ENCODE results near the gene MAML2. TPM values are rescaled to one million over a fixed set of nuclear protein-coding genes. Genes with fewer than 3 reads are reported as not detected.

The MAML2 gene
- total RNA-seq, 4 donors from 2014 or later, result 15.9 to 31.9 (median 24.9) TPM

GRCh38 chr11:96172604-96173003 lies 170.4 kb downstream of the MAML2 start:
- in situ Hi-C loops (cut with MboI; ENCODE audit: low pct_ligation_motif_present in 1 of 4, low pct_unique_long_range_greater_than_20kb in 1 of 4, low sequenced_read_pairs in 3 of 4) (no loop called here), intact Hi-C loops (cut with DNase I; ENCODE audit: low total_unique reads) (no loop called here)
- no peak overlapping the region for H3K4me3 ChIP-seq
- no peaks in the 10 kb centered on the region for H3K36me3 ChIP-seq
- TF ChIP-seq EP300 (IDR thresholded peaks at IDR 0.05; ENCODE audit: low read depth), result no peak
- no peak for TF ChIP-seq POLR2AphosphoS5 (IDR thresholded peaks at IDR 0.05)
- no peak for TF ChIP-seq POLR2A (IDR thresholded peaks at IDR 0.05)
- TF ChIP-seq CTCF (IDR thresholded peaks at IDR 0.05), result no peak
- no peak overlapping the region for H3K27ac ChIP-seq
- peaks cover 0 to 10% (median 3%) of the 10 kb centered on the region in 4 donors for H3K4me1 ChIP-seq
- H3K9me3 ChIP-seq, result no peaks in the 10 kb centered on the region
- no peaks in the 10 kb centered on the region for H3K27me3 ChIP-seq
- no peak for DNase-seq
- WGBS, 2 donors (ENCODE audit: low coverage in 1 of 2), result 84 to 100% methylated on average over 1 of the region's 1 CpG

GRCh38 chr11:96169250-96169649 lies 173.7 kb downstream of the MAML2 start:
- intact Hi-C loops (cut with DNase I; ENCODE audit: low total_unique reads) (no loop called here), in situ Hi-C loops (cut with MboI; ENCODE audit: low pct_ligation_motif_present in 1 of 4, low pct_unique_long_range_greater_than_20kb in 1 of 4, low sequenced_read_pairs in 3 of 4) (no loop called here)
- Histone ChIP-seq H3K27me3 (no peaks in the 10 kb centered on the region), H3K4me1 (peaks cover 0 to 15% (median 3%) of the 10 kb centered on the region in 4 donors), H3K27ac (peak overlapping the region; percentile 54 to 68 (median 56)), H3K9me3 (no peaks in the 10 kb centered on the region), H3K36me3 (no peaks in the 10 kb centered on the region), H3K4me3 (no peak overlapping the region)
- WGBS, 2 donors (ENCODE audit: low coverage in 1 of 2), result 65 to 74% methylated on average over 3 of the region's 3 CpGs
- TF ChIP-seq POLR2A (IDR thresholded peaks at IDR 0.05), result no peak
- no peak for TF ChIP-seq CTCF (IDR thresholded peaks at IDR 0.05)
- TF ChIP-seq POLR2AphosphoS5 (IDR thresholded peaks at IDR 0.05), result no peak
- no peak for TF ChIP-seq EP300 (IDR thresholded peaks at IDR 0.05; ENCODE audit: low read depth)
- DNase-seq, result no peak

- intact Hi-C loops (cut with DNase I; ENCODE audit: low total_unique reads), result no loop called here
- Histone ChIP-seq H3K9me3 (no peaks in the 10 kb centered on the region), H3K27ac (peak overlapping the region; percentile 54 to 68 (median 56)), H3K27me3 (no peaks in the 10 kb centered on the region), H3K36me3 (no peaks in the 10 kb centered on the region), H3K4me1 (peaks cover 0 to 15% (median 3%) of the 10 kb centered on the region in 4 donors), H3K4me3 (no peak overlapping the region)
- no peak for DNase-seq
- TF ChIP-seq EP300 (IDR thresholded peaks at IDR 0.05; ENCODE audit: low read depth) (no peak), CTCF (IDR thresholded peaks at IDR 0.05) (no peak), POLR2AphosphoS5 (IDR thresholded peaks at IDR 0.05) (peak in 2 of 3 donors; percentile 43 to 55)
- 20 to 27% methylated on average over 2 of the region's 2 CpGs for WGBS, 2 donors (ENCODE audit: low coverage in 1 of 2)
- in situ Hi-C loops (cut with MboI; ENCODE audit: low pct_ligation_motif_present in 1 of 4, low pct_unique_long_range_greater_than_20kb in 1 of 4, low sequenced_read_pairs in 3 of 4), result no loop called here
Observed at GRCh38 chr11:96168623-96169022, 174.4 kb downstream of the MAML2 start.

GRCh38 chr11:96167787-96168186 lies 175.2 kb downstream of the MAML2 start:
- TF ChIP-seq POLR2AphosphoS5 (IDR thresholded peaks at IDR 0.05) (no peak), EP300 (IDR thresholded peaks at IDR 0.05; ENCODE audit: low read depth) (no peak), CTCF (IDR thresholded peaks at IDR 0.05) (no peak), POLR2A (IDR thresholded peaks at IDR 0.05) (no peak)
- intact Hi-C loops (cut with DNase I; ENCODE audit: low total_unique reads), result no loop called here

More at GRCh38 chr11:96167787-96168186, 175.2 kb downstream of the MAML2 start:
- no peaks in the 10 kb centered on the region for H3K27me3 ChIP-seq
- no peak overlapping the region for H3K4me3 ChIP-seq
- H3K4me1 ChIP-seq, result peaks cover 0 to 15% (median 3%) of the 10 kb centered on the region in 4 donors
- H3K27ac ChIP-seq, result peak overlapping the region in 1 of 4 donors; percentile 57
- in situ Hi-C loops (cut with MboI; ENCODE audit: low pct_ligation_motif_present in 1 of 4, low pct_unique_long_range_greater_than_20kb in 1 of 4, low sequenced_read_pairs in 3 of 4), result no loop called here
- DNase-seq, result no peak
- no peaks in the 10 kb centered on the region for H3K36me3 ChIP-seq
- H3K9me3 ChIP-seq, result no peaks in the 10 kb centered on the region
- WGBS, 2 donors (ENCODE audit: low coverage in 1 of 2), result 95 to 99% methylated on average over 3 of the region's 3 CpGs
